Peyer's patch (tissue), 4 donors: ENCODE results near the gene NAV2.

Experiments used
- CTCF ChIP-seq, 6 experiments: fragments of 450-650 bp in 4 of 6; fragments of 200-600 bp in 2 of 6; sonication (generic) in 1 of 6; IDR thresholded peaks; one replicate each; pipeline ENCODE4 v1.5.1; 2017 to 2019; ENCODE audit warnings: antibody characterized with exemption in 6 of 6, mild to moderate bottlenecking in 3 of 6, moderate library complexity in 1 of 6
- POLR2A ChIP-seq, 2 donors: fragments of 450-650 bp; IDR thresholded peaks; one replicate each; pipeline ENCODE4 v1.5.1; 2017; ENCODE audit warnings: antibody characterized with exemption in 2 of 2, mild to moderate bottlenecking in 2 of 2, moderate library complexity in 2 of 2

GRCh38 chr11:20050048-20050447 lies 337.4 kb downstream of the NAV2 start:
- TF ChIP-seq CTCF (IDR thresholded peaks at IDR 0.05) (no peak), POLR2A (IDR thresholded peaks at IDR 0.05) (no peak)
